ENCODE measurements around the gene CDK11A.
A peak's percentile ranks its signal among the peaks of the same experiment; 100 is the strongest.
"Not testable (repeated sequence)": the region's sequence is repeated elsewhere in the genome, so short reads cannot be mapped to it uniquely, and the experiment has no call there.

Gene CDK11A

DNA sequence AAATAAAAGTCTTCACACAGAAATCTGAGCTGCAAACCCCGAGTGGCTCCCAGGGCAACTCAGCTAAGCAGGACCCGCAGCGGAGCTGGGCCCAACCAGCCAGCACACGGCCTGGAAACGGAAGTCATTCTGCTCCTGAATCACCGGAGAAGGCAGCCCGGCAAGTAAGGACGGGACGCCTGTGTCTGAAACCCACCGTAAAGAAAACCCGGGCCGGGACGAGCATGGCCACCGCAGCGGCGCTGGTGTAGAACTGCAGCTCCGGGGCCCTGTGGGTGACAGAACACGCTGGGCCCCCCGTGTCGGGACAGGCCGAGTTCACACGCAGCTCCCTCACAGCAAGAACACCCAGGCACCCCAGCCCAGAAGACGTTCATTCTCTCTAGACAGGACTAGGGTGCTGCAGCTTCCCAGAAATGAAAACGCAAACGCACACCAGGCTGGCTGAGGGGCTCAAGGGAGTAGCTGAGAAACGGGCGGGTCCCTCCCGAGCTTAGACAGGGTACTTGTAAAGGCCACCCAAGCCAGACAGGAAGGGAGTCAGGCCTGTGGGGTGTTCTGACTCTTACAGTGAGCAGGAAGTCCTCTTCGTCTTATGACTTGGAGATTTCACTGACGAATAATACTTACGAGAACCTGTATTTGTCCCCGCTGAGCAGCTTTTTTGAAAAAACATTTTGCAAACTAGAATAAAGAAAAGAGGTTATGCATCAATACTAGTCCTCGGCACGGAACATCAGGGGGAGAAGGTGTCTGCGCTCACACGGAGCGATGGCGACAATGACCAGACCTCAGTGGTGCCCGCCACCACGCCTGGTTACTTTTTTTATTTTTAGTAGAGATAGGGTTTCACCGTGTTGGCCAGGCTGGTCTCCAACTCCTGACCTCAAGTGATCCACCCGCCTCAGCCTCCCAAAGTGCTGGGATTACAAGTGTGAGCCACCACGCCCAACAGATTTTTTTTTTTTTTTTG, 54.4 kb downstream of the CDK11A start:
- H3K4me3 ChIP-seq (ENCODE audit: low read length), result no peak overlapping the region
- no peak for TF ChIP-seq ZNF274 (IDR thresholded peaks at IDR 0.05; ENCODE audit: low read depth, low read length)

DNA sequence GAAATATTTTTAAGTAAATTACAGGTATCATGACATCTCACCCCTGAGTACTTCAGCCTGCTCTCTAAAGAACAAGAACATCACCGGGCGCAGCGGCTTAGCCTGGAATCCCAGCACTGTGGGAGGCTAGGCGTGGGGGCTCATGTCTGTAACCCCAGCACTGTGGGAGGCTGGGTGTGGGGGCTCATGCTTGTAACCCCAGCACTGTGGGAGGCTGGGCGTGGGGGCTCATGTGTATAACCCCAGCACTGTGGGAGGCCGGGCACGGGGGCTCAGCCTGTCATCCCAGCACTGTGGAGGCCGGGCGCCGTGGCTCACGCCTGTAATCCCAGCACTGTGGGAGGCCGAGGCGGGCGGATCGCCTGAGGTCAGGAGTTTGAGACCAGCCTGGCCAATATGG, 57.6 kb downstream of the CDK11A start:
- TF ChIP-seq ZNF274 (IDR thresholded peaks at IDR 0.05; ENCODE audit: low read depth, low read length), result no peak
- no peak overlapping the region for H3K4me3 ChIP-seq (ENCODE audit: low read length)

DNA sequence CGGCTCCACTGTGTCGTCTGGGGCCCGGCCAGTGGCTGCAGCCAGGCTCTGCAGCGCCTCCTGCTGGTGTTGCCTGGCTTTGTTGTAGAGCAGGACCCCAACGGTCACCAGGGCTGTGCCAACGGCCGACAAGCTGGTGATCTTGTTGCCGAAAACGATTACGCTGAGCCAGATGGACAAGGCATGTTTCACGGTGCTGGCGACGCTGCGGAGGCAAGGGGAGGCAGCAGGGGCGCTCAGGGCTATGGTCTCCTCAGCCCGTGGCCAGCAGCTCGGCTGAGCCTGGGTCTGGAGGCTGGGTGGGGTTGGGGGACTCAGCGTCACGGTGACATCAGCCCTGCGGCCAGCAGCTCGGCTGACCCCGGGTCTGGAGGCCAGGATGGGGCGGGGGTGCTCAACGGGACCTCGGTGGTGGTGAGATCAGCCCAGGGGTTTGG, 58.3 kb downstream of the CDK11A start:
- H3K4me3 ChIP-seq (ENCODE audit: low read length), result no peak overlapping the region
- no peak for TF ChIP-seq ZNF274 (IDR thresholded peaks at IDR 0.05; ENCODE audit: low read depth, low read length)

GRCh38 chr1:1664941-1665814, 59.0 kb downstream of the CDK11A start:
- TF ChIP-seq ZNF274 (IDR thresholded peaks at IDR 0.05; ENCODE audit: low read depth, low read length), result no peak
- H3K4me3 ChIP-seq (ENCODE audit: low read length), result no peak overlapping the region

DNA sequence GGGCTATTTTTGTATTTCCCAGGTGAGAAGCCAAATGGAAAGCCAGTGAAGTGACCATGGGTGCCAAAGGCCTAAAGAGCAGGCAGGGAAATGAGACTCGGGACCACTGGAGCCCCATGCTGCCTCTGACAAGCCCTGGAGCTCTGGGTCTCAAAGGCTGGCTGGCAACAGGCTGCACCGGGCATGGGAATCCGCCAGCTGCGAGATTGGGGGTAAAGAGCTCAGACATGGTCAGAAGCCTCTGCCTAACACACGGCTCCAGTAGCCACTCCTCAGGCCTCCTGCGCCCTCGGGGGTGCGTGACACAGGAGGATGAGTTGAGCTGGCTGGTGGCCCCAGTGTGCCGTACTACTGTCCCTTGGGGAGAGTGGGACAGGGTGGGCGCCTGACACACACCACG, 59.8 kb downstream of the CDK11A start:
- not testable (repeated sequence) for H3K4me3 ChIP-seq (ENCODE audit: low read length)

DNA sequence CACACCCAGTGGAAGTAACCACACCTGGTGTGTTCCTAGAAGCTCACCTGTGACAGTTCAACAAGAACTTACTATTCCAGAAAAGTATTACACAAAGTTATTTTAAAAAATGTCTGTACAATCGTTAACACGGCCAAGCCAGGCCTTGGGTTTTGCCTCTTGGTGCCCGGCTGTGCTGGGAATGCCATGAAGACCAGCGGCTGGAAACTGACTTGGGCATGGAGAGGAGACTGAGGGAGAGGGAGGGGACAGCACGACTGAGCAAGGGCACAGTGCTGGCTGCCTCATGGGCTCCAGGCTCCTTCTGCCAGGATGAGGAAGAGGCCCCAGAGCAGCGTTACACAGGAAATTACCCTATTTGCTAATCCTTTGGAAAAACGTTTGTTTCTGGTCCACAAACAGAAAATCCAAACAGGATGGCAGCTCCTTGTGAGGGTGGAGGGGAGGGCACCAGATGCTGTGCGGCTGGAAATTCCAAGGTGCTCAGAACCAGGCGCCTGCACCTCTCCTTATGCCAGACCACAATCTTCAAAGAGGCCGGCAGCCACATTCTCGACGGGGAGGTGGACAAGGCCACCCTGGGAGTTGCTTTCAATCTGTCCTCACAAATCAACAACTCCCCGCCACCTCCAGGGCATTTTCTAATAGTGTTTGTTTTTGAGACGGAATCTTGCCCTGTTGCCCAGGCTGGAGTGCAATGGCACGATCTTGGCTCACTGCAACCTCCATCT, 61.2 kb downstream of the CDK11A start:
- H3K4me3 ChIP-seq (ENCODE audit: low read length), result not testable (repeated sequence)

- H3K4me3 ChIP-seq (ENCODE audit: low read length), result not testable (repeated sequence)
Measured at GRCh38 chr1:1662392-1662791, 61.8 kb downstream of the CDK11A start.

- peak within 1 kb of the TSS; percentile 58; the same call in 1 of the 2 replicates for H3K4me3 ChIP-seq (ENCODE audit: low read length)
Measured at GRCh38 chr1:1658583-1659549, 65.3 kb downstream of the CDK11A start, which contains the start of gene CDK11B. Gene CDK11B, minus strand, starts transcription at chr1:1659004. Its CDS starts 1,519 bp downstream, at chr1:1657485.

Data from GM08714 (cell line).